SK-N-MC (cell line): ENCODE results near the gene RXFP4.

Source experiments
- EZH2 ChIP-seq: fragments of 200-600 bp; sonication (generic); IDR thresholded peaks from one replicate; pipeline ENCODE4 v1.6.1; 2017; ENCODE audit warnings: antibody characterized with exemption
- FOXP2 ChIP-seq: optimal IDR thresholded peaks from 2 replicates; pipeline ENCODE3; 2011; ENCODE audit warnings: mild to moderate bottlenecking, moderate library complexity; ENCODE audit not compliant: insufficient read depth; ENCODE audit errors: extremely low read length, control extremely low read depth
- POLR2AphosphoS5 ChIP-seq: IDR thresholded peaks from 2 replicates; pipeline ENCODE4 v1.6.1; 2012; ENCODE audit warnings: mild to moderate bottlenecking, low read depth, low read length, borderline replicate concordance

DNA sequence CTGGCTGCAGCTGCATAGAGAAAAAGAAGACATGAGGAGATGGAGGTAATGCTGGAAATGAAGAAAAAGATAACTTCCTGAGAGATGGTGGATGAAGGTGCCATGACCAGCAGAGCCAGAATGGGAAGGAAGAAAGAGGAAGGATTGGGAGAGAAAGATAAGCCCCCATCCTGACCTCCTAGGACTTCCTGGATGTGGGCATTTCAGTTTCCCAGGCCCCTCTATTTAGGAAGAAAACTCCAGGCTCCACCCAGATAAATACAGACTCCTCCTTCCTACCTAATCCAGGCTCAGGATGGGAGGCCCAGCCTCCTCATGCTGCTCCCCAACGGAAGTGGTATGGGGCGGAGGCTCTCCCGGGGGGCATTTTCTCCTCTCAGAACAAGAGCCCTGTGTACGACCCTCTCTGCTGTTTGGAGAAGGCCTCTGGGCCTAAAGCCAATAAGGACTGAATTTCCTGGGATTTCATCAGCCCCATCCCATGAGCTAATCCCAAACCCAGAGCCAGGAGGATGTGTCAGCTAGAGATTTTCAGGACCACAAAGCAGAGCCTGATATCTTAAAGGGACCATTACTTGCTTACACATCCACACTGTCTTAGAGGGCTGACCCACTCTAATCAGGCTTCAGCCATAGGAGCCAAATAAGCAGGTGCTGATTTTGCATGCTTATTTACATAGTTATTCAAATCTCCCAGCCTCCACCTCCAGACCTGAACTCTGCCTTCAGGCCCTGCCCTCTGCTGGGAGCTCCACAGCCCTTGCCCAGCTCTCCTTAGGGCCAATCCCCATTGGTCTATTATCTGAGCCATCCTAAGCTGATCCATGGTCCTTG is 42.0 kb downstream of the RXFP4 start:
- TF ChIP-seq EZH2 (no peak), POLR2AphosphoS5 (no peak; the same call in 1 of the 2 replicates), FOXP2 (peak; percentile 44)
